Upper lobe of right lung (tissue), 1 donor: ENCODE measurements around the gene KCNAB3. TPM values are rescaled to one million over a fixed set of nuclear protein-coding genes. Genes with fewer than 3 reads are reported as not detected.

Source experiments
- ATAC-seq: fragments of 200-7000 bp; cut with Tn5 transposase; one replicate; pipeline ENCODE4 v1.9.1; 2020; ENCODE audit warnings: mild to moderate bottlenecking, moderate library complexity
- DNase-seq: peaks from one replicate; pipeline ENCODE4 v3.0.0-alpha.2; 2020
- H3K27ac ChIP-seq: fragments of 200-600 bp; one replicate; pipeline ENCODE4 v1.8.0; 2022
- H3K27me3 ChIP-seq: fragments of 200-600 bp; one replicate; pipeline ENCODE4 v1.8.0; 2022; ENCODE audit warnings: mild to moderate bottlenecking
- H3K36me3 ChIP-seq: fragments of 200-600 bp; one replicate; pipeline ENCODE4 v1.8.0; 2022
- H3K4me1 ChIP-seq: fragments of 200-600 bp; one replicate; pipeline ENCODE4 v1.8.0; 2022
- H3K4me3 ChIP-seq: fragments of 200-600 bp; one replicate; pipeline ENCODE4 v1.8.0; 2022; ENCODE audit warnings: mild to moderate bottlenecking
- H3K9me3 ChIP-seq: fragments of 200-600 bp; one replicate; pipeline ENCODE4 v1.8.0; 2022
- intact Hi-C: fragments of 100-400 bp; cut with DNase I; formaldehyde crosslinking; loops from one replicate; pipeline ENCODE4 v1.11.0; 2022
- long read RNA-seq: library from polyadenylated mRNA; unstranded; transcript quantifications from one replicate; pipeline ENCODE4 v2.0.0, GENCODE V29; 2021
- total RNA-seq: library from RNA; stranded (reverse); fragmentation: NEBNext Ultra II Directional; extraction: Animal tissue kit (Norgen Biotek cat#: 25700); gene quantifications from one replicate; pipeline ENCODE4 v1.2.1, GENCODE V29; 2021
- TF ChIP-seq, protein P1 (sequence below): fragments of 200-600 bp; IDR thresholded peaks from one replicate; pipeline ENCODE4 v1.8.0; 2022; ENCODE audit warnings: antibody characterized with exemption
- donor health status: DM: no; HTN: yes; CAD: no; lungs with severe emphysema.

The KCNAB3 gene
- total RNA-seq, result 5.9 TPM
- long read RNA-seq, partial matches to known transcripts, result 4 of 5 reads
- long read RNA-seq, other reads (novel, unspliced or antisense), result 1 of 5 reads

DNA sequence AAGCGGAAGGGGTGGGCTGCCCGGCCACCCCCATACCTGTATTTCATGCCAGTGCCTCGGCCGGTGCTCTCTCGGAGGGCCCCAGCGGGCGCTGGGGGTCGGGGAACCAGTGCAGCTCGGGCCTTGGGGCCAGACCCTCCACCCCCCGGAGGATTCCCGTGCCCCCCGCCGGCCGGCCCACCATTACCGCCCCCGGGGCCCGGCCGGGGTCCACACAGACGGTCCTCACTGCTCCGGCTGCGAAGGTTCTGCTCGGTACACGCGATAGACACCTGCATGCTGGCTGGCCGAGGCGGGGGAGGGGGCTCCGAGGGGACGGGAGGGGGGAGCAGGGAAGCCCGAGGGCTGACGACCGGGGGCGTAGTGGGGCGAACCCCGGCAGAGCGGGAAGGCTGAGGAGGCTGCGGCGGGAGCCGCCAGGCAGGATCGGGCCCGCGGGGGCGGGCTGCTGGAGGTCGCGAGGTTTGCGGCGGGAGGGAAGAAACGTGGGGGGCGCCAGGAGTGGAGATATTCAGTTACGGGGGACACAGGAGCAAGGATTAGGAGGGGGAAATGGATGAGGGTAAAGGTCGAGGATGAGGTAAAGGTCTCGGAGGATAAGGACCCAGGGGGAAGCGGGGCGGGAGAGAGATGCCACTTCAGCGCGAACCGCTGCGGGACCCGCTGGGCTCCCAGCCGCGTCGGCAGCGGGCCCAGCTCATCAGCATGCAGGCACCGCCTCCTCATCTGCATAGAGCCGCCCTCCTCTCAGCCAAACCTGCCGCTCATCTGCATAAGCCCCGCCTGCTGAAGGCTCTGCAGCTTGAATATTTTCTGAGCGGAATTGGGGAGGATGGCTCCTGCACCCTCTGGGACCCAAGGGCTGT lies at the start of gene KCNAB3:
Gene KCNAB3 (minus strand): TSS at position 699 of the 866 bp plus-strand sequence. CDS start 421 bp downstream, at position 278.
- Histone ChIP-seq H3K4me3 (no peak within 1 kb of the TSS), H3K9me3 (no peaks in the 10 kb centered on the region), H3K27me3 (no peaks in the 10 kb centered on the region), H3K4me1 (peaks cover 10% of the 10 kb centered on the region), H3K27ac (no peak within 1 kb of the TSS), H3K36me3 (peaks cover 8% of the 10 kb centered on the region)
- no peak for ATAC-seq
- TF ChIP-seq, protein P1, sequence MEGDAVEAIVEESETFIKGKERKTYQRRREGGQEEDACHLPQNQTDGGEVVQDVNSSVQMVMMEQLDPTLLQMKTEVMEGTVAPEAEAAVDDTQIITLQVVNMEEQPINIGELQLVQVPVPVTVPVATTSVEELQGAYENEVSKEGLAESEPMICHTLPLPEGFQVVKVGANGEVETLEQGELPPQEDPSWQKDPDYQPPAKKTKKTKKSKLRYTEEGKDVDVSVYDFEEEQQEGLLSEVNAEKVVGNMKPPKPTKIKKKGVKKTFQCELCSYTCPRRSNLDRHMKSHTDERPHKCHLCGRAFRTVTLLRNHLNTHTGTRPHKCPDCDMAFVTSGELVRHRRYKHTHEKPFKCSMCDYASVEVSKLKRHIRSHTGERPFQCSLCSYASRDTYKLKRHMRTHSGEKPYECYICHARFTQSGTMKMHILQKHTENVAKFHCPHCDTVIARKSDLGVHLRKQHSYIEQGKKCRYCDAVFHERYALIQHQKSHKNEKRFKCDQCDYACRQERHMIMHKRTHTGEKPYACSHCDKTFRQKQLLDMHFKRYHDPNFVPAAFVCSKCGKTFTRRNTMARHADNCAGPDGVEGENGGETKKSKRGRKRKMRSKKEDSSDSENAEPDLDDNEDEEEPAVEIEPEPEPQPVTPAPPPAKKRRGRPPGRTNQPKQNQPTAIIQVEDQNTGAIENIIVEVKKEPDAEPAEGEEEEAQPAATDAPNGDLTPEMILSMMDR, result no peak
- no peak for DNase-seq
- intact Hi-C loops, result no loop called here

- intact Hi-C loops, result no loop called here
- DNase-seq (no peak), ATAC-seq (no peak)
- peaks cover 12% of the 10 kb centered on the region for H3K9me3 ChIP-seq
- TF ChIP-seq, protein P1, result no peak
- H3K27me3 ChIP-seq, result no peaks in the 10 kb centered on the region
- no peak overlapping the region for H3K27ac ChIP-seq
- no peaks in the 10 kb centered on the region for H3K4me1 ChIP-seq
- no peak overlapping the region for H3K4me3 ChIP-seq
- no peaks in the 10 kb centered on the region for H3K36me3 ChIP-seq
Observed at GRCh38 chr17:7977805-7978204, 48.1 kb upstream of the KCNAB3 start.

DNA sequence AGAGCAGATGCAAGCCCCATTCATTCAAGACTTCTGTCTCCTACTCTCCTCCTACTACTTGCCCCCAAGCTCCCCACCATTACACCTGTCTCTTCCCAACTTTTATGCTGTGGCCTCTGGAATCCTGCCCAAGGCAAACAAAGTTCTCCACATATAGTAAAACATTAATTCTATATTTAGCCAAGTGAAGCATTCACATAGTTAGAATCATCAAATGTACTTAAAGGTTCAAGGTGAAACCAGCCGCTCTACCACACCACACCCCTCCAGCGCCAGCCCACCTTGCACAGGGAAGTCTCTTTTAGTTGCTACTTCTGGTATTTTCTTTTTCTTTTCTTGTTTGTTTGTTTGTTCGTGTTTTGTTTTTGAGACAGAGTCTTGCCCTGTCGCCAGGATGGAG lies 47.4 kb upstream of the KCNAB3 start:
- Histone ChIP-seq H3K27me3 (no peaks in the 10 kb centered on the region), H3K9me3 (peaks cover 12% of the 10 kb centered on the region), H3K27ac (no peak overlapping the region), H3K36me3 (no peaks in the 10 kb centered on the region), H3K4me1 (no peaks in the 10 kb centered on the region), H3K4me3 (no peak overlapping the region)
- no peak for ATAC-seq
- intact Hi-C loops, result no loop called here
- TF ChIP-seq, protein P1, result no peak
- no peak for DNase-seq

DNA sequence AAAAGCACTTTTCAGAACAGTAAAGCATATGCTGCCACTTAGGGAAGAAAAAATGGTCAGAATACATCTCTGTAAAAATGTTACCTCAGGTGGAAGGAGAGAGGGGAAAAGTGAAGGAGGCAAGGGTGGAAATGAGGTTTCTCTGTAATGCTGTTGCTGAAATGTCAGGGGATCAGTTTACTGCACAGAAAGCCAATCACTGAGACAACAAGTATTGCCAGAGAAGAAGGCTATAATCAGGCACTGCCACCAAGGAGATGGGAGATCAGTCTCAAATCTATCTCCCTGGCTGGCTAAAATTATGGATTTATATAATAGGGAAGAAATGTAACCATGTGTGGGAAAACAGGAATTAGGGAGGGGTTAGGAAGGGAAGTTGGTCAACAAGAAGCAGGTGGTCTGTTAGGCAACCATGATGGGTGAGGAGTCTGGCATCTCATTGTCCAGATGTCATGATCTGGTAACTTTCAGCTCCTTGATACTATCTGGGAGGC lies 45.0 kb upstream of the KCNAB3 start:
- Histone ChIP-seq H3K27me3 (no peaks in the 10 kb centered on the region), H3K27ac (no peak overlapping the region), H3K9me3 (peaks cover 12% of the 10 kb centered on the region), H3K4me3 (no peak overlapping the region), H3K4me1 (no peaks in the 10 kb centered on the region), H3K36me3 (no peaks in the 10 kb centered on the region)
- ATAC-seq, result no peak
- TF ChIP-seq, protein P1, result no peak
- intact Hi-C loops, result no loop called here
- no peak for DNase-seq

GRCh38 chr17:7972131-7972785 lies 42.6 kb upstream of the KCNAB3 start:
- TF ChIP-seq, protein P1, result no peak
- intact Hi-C loops, result no loop called here
- ATAC-seq (no peak), DNase-seq (no peak)
- Histone ChIP-seq H3K9me3 (peaks cover 12% of the 10 kb centered on the region), H3K4me1 (no peaks in the 10 kb centered on the region), H3K27ac (no peak overlapping the region), H3K27me3 (no peaks in the 10 kb centered on the region), H3K36me3 (no peaks in the 10 kb centered on the region), H3K4me3 (no peak overlapping the region)
